Measurements from ENCODE around the gene ACVR1.

Gene ACVR1

DNA sequence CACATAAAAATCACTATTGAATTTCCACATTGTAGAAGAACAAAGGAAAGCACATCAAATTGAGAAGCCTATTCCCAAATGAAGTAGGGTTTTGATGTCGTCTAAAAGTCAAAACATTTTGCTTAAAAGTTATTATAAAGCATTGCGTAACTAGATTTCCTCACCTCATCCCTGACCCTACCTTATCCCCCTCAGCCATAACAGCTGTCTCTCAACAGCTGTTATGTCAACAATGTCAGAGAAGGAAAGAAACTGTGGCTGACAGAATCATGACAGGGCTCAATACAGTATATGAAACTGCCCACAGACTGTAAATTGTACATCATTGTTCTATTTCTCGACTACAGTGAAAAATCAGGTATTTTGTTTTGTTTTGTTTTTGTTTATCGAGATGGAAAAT lies 184.4 kb downstream of the ACVR1 start:
- no peak for DNase-seq

DNA sequence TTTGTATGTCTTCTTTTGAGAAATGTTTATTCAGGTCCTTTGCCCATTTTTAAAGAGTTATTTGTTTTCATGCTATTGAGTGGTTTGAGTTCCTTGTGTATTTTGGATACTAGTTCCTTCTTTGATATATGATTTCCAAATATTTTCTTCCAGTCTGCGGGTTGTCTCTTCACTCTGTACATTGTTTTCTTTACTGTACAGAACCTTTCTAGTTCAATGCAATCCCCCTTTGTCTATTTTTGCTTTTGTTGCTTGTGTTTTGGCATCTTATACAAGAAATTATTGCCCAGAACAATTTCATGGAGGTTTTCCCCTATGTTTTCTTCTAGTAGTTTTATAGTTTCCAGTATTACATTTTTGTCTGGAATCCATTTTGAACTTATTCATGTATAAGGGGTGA lies 185.0 kb downstream of the ACVR1 start:
- DNase-seq = no peak
